NB4 (cell line): Measurements from ENCODE around the gene SCN2B.

Experiments used
- DNase-seq: peaks from one replicate; pipeline ENCODE4 v3.0.0; 2010; ENCODE audit warnings: low read depth
- H3K4me3 ChIP-seq: one replicate; pipeline ENCODE4 v1.5.1; 2011; ENCODE audit warnings: mild to moderate bottlenecking, low read depth, low read length, moderate library complexity
- MYC ChIP-seq: IDR thresholded peaks from 2 replicates; pipeline ENCODE4 v1.6.1; 2011; ENCODE audit warnings: low read depth, low read length
- POLR2A ChIP-seq: IDR thresholded peaks from 2 replicates; pipeline ENCODE4 v1.6.1; 2011; ENCODE audit warnings: mild to moderate bottlenecking; ENCODE audit not compliant: insufficient read length; ENCODE audit errors: extremely low read depth
- TF ChIP-seq, protein P1 (sequence below): IDR thresholded peaks from 2 replicates; pipeline ENCODE4 v1.6.1; 2011; ENCODE audit warnings: low read depth, low read length
- TF ChIP-seq, protein P2 (sequence below): IDR thresholded peaks from one replicate; pipeline ENCODE4 v1.5.1; 2012; ENCODE audit warnings: low read depth, low read length

SCN2B gene

DNA sequence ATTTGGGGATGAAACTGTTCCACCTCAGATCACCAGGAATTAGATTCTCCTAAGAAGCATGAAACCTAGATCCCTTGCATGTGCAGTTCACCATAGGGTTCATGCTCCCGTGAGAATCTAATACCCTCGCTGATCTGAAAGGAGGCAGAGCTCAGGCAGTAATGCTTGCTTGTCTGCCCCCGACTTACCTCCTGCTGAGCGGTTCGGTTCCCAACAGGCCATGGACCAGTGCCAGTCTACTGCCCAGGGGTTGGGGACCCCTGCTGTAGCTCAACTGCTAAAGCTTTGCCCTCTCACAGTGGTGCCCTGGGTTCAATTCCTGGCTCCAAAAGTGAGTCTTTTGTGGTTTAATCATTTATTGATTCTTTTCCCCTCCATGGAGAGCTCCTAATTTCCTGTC lies 45.0 kb upstream of the SCN2B start:
- no peak overlapping the region for H3K4me3 ChIP-seq
- no peak for DNase-seq

DNA sequence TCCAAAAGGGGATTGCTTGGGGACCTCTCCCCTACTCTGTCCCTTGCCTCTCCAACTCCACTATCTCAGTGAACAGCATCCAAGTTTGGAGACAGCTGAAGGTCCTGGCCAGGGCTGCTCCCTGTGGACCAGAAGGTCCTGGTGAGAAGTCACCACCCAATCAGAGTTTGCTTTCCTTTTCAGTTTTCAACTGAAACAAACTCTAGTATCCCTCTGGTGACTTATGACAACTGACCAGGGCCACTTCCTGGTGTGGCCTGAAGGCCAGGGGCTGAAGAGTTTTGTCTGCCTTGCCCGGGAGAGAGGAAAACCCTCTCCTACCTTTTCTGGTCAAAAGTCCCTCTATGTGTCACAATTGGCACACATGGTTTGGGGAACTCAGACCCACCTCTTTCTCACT lies 43.3 kb upstream of the SCN2B start:
- no peak overlapping the region for H3K4me3 ChIP-seq
- TF ChIP-seq, protein P1, sequence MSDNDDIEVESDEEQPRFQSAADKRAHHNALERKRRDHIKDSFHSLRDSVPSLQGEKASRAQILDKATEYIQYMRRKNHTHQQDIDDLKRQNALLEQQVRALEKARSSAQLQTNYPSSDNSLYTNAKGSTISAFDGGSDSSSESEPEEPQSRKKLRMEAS = no peak
- TF ChIP-seq POLR2A = no peak
- no peak for TF ChIP-seq MYC
- TF ChIP-seq, protein P2, sequence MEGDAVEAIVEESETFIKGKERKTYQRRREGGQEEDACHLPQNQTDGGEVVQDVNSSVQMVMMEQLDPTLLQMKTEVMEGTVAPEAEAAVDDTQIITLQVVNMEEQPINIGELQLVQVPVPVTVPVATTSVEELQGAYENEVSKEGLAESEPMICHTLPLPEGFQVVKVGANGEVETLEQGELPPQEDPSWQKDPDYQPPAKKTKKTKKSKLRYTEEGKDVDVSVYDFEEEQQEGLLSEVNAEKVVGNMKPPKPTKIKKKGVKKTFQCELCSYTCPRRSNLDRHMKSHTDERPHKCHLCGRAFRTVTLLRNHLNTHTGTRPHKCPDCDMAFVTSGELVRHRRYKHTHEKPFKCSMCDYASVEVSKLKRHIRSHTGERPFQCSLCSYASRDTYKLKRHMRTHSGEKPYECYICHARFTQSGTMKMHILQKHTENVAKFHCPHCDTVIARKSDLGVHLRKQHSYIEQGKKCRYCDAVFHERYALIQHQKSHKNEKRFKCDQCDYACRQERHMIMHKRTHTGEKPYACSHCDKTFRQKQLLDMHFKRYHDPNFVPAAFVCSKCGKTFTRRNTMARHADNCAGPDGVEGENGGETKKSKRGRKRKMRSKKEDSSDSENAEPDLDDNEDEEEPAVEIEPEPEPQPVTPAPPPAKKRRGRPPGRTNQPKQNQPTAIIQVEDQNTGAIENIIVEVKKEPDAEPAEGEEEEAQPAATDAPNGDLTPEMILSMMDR = no peak
- DNase-seq = no peak

More for the DNA sequence above, 45.0 kb upstream of the SCN2B start:
- TF ChIP-seq MYC (no peak), POLR2A (no peak)
- TF ChIP-seq, protein P2 = no peak
- TF ChIP-seq, protein P1 = no peak

DNA sequence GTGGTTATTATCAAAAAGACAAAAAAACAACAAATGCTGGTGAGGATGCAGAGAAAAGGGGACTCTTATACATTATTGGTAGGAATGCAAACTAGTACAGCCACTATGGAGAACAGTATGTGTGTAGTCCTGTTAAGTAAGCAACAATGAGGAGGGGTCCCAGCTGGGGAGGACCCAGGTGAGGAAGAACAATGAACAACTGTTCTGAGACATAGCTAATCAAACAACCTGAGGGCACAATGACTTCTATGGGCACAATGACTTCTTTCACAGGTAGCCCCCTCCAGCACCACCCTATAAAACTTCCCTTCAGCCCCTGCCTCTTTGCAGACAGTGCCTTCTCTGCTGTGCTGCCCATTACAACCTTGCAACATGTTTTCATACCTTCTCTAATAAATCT lies 42.8 kb upstream of the SCN2B start:
- no peak for DNase-seq
- TF ChIP-seq, protein P1 = no peak
- TF ChIP-seq, protein P2 = no peak
- no peak for TF ChIP-seq POLR2A
- TF ChIP-seq MYC = no peak
- no peak overlapping the region for H3K4me3 ChIP-seq

DNA sequence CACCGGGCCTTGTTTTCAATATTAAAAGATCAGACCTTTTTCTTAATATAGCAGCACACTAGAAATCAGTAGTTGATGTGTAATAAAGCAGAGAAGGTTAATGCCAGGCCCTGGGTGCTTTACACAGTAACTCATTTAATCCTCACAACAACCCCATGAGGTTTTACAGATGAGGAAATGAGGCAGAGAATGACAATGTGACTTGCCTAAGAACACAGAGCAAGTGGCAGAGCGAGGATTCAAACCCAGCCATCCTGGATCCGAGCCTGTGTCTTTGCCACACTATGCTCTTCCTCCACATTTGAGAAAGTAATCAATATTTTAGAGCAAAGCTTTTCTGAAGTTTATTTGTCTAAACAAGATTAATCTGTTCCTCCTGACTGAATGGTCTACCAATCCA lies 41.1 kb upstream of the SCN2B start:
- H3K4me3 ChIP-seq = no peak overlapping the region
- peak; percentile 31 for DNase-seq
- TF ChIP-seq, protein P2 = no peak
- no peak for TF ChIP-seq POLR2A
- TF ChIP-seq, protein P1 = no peak
- TF ChIP-seq MYC = no peak

DNA sequence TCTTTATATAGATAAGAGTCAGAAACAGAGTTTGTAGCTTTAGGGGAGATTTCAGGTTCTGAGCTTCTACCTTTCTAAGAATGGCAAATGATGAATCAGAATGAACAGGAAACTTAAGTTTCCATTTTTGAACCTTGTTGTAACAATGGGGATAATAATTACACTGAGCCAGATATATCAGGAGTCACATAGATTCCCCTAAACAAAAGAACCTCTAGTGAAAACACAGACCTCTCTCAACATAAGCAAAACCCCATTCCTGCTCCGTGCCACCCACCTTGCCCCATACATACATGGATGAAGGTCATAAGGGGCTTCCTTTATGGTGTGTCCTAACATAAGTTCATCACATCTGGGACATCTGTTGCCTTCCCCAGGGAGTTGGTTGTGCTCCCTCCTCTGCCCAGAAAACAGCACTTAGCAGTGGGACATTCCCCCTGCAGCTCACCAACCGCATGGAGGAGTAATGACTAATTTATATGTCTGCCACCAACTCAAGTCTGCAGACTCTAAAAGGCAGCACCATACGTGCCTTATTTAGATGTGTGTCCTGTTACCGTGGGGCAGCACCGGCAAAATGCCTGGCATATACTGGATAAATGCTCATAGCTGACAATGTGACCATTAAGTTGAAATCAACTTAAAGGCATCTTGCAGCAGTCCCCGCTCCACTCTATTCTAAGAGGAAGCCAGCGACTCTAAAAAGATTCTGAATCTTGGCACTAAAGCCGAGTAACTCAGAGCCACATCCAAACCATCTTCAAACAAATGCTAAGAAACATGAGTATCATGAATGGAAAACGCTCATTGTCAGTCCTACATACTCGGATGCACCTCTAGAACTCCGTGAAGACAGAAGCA lies 40.4 kb upstream of the SCN2B start:
- H3K4me3 ChIP-seq = no peak overlapping the region
- TF ChIP-seq, protein P2 = no peak
- TF ChIP-seq, protein P1 = no peak
- TF ChIP-seq POLR2A (no peak), MYC (no peak)
- DNase-seq = peak; percentile 87

DNA sequence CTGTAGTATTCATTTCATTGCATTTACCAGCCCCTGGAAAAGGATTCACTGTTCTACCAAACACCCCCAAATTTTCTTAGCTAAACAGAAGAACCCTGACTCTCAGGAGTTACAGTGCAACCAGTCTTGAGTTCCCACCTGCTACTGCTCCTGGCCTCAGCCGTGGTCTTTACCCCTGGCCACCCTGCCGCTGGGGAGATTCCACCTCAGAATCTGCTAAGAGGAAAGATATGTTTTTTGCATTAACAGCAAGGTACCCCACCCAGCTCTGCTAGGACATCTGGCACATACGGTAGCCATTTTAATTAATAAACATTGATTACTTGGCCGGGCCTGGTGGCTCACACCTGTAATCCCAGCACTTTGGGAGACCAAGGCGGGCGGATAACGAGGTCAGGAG lies 39.3 kb upstream of the SCN2B start:
- DNase-seq = no peak
- TF ChIP-seq POLR2A (no peak), MYC (no peak)
- TF ChIP-seq, protein P1 = no peak
- TF ChIP-seq, protein P2 = no peak
- no peak overlapping the region for H3K4me3 ChIP-seq
